Pons (tissue), 1 donor: ENCODE results near the gene MON2.
A peak's percentile ranks its signal among the peaks of the same experiment; 100 is the strongest.
"Not testable (repeated sequence)": the region's sequence is repeated elsewhere in the genome, so short reads cannot be mapped to it uniquely, and the experiment has no call there.

ENCODE experiments used
- DNase-seq: peaks from one replicate; pipeline ENCODE4 v3.0.0-alpha.2; 2016; ENCODE audit warnings: low spot score

Gene MON2

DNA sequence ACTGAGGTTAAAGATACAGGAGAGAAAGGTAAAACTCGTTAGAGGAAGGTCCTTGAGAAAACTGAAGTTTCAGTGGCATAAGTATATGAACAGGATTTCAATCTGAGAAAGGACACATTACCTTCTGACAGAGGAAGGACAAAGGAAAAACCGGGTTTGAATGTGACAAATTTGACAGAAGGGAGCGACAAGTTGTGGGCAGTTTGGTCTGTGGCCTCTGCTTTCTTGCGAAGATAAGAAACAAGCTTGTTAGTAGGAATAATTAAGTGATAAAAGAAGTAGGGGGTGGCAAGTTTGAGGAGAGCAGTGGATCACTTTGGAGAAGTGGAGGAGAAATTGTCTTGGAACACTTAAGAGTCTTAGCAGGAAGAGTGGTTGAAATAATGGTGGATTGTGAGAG is 5.1 kb downstream of the MON2 start:
- no peak for DNase-seq

GRCh38 chr12:62472472-62472871 is 5.8 kb downstream of the MON2 start:
- no peak for DNase-seq

DNA sequence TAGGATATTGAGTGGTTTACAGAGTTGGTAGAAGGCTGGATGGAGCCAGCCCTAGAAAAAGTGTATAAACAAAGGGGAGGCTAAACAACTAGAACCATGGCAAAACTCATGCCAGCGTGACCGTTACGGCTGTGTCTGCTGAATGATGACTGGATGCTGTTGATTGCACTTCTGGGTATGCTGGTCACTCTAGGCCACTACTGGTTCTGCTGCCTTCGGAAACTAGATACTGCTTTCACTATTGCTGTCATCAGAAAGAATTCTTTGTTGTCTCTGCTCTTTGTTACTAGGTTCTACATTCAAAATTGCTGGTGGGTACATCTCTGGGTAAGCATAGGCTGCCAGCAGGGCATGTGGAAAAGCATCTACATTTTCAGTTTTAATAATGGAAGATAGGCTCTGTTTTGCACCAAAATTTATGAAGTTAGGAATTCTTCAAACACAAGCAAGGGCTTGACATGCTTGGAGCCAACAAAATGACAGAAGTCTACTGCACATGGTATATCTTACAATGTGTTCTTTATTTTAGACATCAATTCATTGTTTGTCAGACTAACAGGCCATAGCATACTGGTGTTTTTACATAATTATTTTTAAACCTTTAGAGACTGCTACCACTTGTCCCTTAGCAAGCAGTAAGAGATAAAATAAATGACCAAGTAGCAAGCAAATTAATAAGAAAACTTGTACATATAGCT is 15.4 kb downstream of the MON2 start:
- peak; percentile 88 for DNase-seq

- DNase-seq: no peak
Measured at GRCh38 chr12:62482769-62483168, 16.1 kb downstream of the MON2 start.

GRCh38 chr12:62484233-62484632 is 17.6 kb downstream of the MON2 start:
- no peak for DNase-seq

DNA sequence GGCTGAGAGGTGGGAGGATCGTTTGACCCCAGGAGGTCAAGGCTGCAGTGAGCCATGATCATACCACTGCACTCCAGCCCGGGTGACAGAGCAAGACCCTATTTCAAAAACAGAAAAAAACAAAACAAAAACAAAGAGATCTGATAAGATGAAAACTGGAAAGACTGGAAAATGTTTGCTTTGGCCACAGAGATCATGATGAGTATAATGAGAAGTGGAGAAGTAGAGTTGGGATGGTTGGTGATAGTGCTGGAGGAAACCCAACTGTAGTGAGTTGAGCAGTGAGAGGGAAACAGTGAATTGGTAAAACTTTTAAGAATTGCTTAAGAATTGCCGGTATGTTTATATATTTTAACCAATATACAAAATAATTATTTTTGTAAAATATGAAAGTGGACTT is 39.2 kb downstream of the MON2 start:
- no peak for DNase-seq

DNA sequence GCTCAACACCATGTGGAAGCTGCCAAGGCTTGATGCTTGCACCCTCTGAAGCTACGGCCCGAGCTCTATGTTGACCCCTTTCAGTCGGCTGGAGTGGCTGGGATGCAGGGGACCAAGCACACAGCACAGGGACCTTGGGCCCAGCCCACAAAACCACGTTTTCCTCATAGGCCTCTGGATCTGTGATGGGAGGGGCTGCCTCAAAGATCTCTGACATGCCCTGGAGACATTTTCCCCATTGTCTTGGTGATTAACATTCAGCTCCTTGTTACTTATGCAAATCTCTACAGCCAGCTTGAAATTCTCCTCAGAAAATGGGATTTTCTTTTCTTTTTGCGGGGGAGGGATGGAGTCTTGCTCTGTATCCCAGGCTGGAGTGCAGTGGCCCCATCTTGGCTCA is 46.3 kb downstream of the MON2 start:
- DNase-seq: no peak

GRCh38 chr12:62514080-62514479 is 47.5 kb downstream of the MON2 start:
- not testable (repeated sequence) for DNase-seq

DNA sequence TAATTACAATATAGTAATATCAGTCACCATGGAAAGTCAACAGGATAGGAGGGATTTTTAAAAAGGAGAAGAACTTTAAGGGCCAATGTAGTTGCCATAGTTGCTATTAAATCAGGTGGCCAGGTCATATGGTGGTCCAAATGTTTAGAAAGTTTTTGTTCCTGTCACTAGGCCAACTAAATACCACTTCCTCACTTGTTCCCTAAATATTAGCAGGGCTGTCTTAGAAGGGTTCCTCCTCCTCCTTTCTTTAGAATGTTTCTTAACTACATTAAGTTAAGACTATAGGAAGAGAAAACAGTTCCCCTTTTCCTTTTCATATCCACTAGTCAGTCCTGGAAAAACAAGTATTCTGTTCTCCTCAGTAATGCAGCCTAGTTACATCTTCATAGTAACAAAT is 50.3 kb downstream of the MON2 start:
- peak; percentile 64 for DNase-seq

DNA sequence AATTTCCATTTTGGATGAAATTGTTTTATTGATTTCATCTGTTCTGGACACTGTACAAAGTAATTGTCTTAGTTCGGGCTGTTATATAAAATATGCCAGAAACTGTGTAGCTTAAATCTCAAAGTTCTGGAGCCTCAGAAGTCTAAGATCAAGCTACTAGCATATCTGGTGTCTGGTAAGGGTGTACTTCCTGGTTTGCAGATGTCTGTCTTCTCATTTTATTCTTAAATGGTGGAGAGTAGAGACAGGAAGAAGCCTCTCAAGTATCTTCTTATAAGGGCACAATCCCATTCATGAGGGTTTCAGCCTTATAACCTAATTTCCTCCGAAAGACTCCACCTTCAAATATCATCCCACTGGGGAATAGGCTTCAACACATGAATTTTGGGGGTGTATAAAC is 51.3 kb downstream of the MON2 start:
- peak; percentile 28 for DNase-seq

DNA sequence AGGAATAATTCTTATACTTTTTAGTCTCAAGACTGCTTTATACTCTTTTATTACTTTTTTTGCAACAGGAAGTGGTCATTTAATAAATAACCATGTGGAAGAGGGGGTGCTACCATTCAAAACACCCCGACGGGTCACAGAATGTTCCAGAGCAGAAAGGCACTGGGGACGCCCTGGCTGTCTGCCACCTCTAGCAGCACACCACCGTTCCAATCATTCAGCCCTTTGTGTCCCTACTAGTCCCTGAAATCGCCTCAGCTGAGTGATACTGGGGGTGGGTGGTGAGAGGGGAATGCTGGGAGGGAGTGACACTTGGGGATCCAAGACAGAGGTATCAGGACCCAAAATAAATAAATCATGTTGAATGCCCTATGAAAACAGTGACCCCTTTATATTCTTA is 52.4 kb downstream of the MON2 start:
- DNase-seq: peak; percentile 77

DNA sequence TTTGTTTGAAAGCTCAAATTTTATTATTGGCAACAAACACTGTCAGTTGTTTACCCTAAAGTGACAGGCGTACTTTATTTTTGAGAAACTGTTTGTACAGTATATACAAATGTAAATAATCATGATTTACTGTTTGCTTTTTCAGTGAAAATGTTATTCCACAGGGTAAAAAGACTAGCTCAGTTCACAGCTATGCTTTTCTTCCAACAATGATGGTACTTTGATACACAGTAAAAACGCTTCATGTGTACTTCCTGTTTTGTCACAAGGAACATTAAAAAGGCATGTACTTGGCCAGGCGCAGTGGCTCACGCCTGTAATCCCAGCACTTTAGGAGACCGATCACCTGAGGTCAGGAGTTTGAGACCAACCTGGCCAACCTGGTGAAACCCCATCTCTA is 53.7 kb downstream of the MON2 start:
- DNase-seq: peak; percentile 42

- DNase-seq: peak; percentile 71
Measured at GRCh38 chr12:62522984-62523383, 56.4 kb downstream of the MON2 start.

- DNase-seq: peak; percentile 5
Measured at GRCh38 chr12:62523619-62524018, 57.0 kb downstream of the MON2 start.

- peak; percentile 28 for DNase-seq
Measured at GRCh38 chr12:62525271-62525670, 58.6 kb downstream of the MON2 start.

GRCh38 chr12:62530596-62530995 is 64.0 kb downstream of the MON2 start:
- DNase-seq: no peak

- DNase-seq: no peak
Measured at GRCh38 chr12:62532333-62532732, 65.7 kb downstream of the MON2 start.

DNA sequence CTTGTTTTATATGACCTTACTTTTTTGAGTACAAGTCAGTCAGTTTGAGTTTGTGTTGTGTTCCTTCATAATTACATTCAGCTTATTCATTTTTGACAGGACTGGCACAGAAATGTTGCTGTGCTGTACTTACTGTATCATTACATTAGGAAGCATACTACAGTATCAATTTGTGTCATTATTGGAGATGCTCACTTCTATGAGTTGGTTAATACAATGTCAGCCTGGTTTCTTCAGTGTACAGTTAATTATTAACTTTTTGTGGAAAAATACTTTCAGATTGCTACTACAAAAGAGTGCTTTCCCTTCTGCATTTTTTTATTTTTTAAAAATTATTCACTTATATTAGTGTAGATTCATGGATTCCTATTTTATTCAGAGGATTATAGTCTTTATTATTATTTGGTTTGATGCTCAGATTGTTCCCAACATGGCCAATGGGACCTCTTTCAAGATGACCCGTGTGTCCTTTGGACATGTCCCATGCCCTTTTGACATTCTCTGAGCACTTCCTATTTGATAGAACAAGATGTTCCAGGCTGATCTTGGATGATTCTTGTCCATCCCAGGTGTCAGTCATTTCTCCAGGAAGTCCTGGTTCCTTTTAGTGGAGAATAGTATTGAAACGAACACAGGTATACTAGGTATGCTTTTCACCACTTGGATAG is 66.6 kb downstream of the MON2 start:
- no peak for DNase-seq

DNA sequence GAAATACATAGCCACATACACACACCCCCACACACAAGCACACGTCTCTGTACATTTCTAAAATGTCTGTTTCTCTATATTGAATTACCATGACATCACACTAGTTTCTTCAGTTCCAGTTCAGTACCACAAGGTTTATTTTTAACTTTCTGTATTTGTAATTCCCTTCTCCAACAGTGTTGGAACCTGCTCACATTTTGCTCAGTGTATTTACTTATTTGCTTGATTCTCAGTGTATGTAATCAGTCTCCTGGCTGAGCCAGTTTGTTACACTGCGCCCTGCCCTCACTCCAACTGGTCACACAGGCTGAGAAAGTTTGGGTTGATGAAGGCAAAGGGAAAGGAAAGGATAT is 67.1 kb downstream of the MON2 start:
- no peak for DNase-seq

DNA sequence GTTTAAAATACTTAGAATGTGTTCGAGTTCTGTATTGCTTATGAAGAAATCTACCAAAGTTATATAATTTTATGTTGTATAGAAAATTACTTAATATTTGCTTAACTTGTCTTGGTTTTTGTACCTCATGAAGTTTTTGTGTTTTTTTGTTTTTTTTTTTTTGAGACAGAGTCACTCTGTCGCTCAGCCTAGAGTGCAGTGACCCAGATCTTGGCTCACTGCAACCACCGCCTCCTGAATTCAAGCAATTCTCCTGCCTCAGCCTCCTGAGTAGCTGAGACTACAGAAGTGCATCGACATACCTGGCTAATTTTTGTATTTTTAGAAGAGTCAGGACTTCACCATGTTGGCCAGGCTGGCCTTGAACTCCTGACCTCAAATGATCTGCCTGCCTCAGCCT is 69.9 kb downstream of the MON2 start:
- DNase-seq: no peak

- DNase-seq: no peak
Measured at GRCh38 chr12:62537551-62537950, 70.9 kb downstream of the MON2 start.

DNA sequence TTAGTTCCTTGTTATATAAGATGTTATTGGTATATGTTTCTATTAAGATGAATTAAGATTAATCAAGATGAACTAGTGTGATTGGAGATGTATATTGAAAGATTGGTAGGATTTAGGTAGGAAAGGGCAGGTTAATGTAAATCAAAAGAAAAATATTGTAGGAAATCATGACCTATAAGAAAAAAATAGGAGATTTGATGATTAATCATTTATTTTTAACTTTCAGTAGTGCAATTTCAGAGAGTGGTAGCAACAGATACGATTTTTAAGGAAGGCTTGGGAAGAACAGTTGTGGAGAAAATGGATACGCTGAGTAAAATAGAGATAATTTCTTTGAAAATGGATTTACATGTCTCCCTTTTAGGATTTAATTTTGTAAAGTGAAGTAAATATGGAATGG is 73.7 kb downstream of the MON2 start:
- DNase-seq: no peak

GRCh38 chr12:62542814-62543213 is 76.2 kb downstream of the MON2 start:
- DNase-seq: no peak

DNA sequence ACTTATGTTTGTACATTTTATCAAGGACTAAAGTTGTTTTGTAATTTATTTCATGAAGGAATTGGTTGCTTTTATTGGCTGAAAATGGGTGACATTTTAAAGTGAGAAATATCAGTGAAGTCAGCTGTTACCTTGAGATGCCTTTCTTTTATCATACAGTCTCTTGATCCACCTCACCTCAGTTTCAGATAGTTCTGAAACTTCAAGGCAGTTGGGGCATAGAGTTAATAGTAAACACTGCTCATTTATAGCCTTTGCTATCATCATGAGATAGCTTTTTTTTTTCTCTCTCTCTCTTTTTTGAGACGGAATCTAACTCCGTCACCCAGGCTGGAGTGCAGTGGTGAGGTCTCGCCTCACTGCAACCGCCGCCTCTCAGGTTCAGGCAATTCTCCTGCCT is 76.7 kb downstream of the MON2 start:
- no peak for DNase-seq
